ENCODE measurements around the gene DNAH2.

The DNAH2 gene

DNA sequence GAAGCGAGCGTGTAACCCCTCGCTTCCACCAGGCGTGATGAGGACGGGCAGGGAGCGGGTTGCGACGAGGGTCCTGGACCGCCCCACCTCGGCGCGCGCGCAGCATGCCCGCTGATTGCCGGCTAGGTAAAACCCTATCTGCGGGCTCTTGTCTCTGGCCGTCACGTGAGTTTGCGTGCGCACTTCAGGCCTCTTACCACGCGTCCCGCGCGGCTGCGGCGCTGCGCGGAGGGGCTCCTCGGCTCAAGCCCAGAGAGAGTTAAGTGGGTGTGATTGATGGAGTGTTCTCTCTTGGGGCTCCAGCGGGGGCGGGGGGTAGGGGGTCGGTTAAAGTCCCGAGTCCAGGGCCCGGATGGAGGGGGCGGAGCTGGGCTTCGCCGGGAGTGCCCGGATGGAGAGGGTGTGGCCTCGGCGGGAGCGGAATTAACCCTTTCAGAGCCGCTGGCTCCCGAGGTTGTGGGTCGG, 124.4 kb downstream of the DNAH2 start:
- no peaks in the 10 kb centered on the region for H3K27me3 ChIP-seq (ENCODE audit: insufficient read depth, low read length)
- H3K27ac ChIP-seq (ENCODE audit: low read depth, low read length, poor library complexity, severe bottlenecking), result peak overlapping the region; percentile 97
- H4K20me1 ChIP-seq (ENCODE audit: insufficient read depth, low read length), result no peaks in the 10 kb centered on the region
- H3K4me1 ChIP-seq (ENCODE audit: insufficient read depth, low read length, severe bottlenecking), result peaks cover 57% of the 10 kb centered on the region
- H3K9me3 ChIP-seq (ENCODE audit: low read length), result no peaks in the 10 kb centered on the region
- H3K79me2 ChIP-seq (ENCODE audit: insufficient read depth, low read length), result no peaks in the 10 kb centered on the region
- H3K36me3 ChIP-seq (ENCODE audit: insufficient read depth, low read length), result peaks cover 14% of the 10 kb centered on the region
- H3F3A ChIP-seq (ENCODE audit: insufficient read depth, low read length), result peaks cover 10% of the 10 kb centered on the region; the same call in 1 of the 2 replicates
- no peaks in the 10 kb centered on the region for H3K9me2 ChIP-seq (ENCODE audit: low read depth, low read length)
- peak overlapping the region; percentile 97 for H3K9ac ChIP-seq (ENCODE audit: low read length)
- no peak for TF ChIP-seq EZH2 (IDR thresholded peaks at IDR 0.05; ENCODE audit: borderline replicate concordance, low read length)
- TF ChIP-seq, protein P1, sequence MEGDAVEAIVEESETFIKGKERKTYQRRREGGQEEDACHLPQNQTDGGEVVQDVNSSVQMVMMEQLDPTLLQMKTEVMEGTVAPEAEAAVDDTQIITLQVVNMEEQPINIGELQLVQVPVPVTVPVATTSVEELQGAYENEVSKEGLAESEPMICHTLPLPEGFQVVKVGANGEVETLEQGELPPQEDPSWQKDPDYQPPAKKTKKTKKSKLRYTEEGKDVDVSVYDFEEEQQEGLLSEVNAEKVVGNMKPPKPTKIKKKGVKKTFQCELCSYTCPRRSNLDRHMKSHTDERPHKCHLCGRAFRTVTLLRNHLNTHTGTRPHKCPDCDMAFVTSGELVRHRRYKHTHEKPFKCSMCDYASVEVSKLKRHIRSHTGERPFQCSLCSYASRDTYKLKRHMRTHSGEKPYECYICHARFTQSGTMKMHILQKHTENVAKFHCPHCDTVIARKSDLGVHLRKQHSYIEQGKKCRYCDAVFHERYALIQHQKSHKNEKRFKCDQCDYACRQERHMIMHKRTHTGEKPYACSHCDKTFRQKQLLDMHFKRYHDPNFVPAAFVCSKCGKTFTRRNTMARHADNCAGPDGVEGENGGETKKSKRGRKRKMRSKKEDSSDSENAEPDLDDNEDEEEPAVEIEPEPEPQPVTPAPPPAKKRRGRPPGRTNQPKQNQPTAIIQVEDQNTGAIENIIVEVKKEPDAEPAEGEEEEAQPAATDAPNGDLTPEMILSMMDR (IDR thresholded peaks at IDR 0.05; ENCODE audit: low read length), result no peak
- H3K4me2 ChIP-seq (ENCODE audit: low read length), result peak overlapping the region; percentile 95
- H3K4me3 ChIP-seq (ENCODE audit: low read depth, low read length, poor library complexity, severe bottlenecking), result peak overlapping the region; percentile 88
- no peak overlapping the region for H2AFZ ChIP-seq (ENCODE audit: low read length)

DNA sequence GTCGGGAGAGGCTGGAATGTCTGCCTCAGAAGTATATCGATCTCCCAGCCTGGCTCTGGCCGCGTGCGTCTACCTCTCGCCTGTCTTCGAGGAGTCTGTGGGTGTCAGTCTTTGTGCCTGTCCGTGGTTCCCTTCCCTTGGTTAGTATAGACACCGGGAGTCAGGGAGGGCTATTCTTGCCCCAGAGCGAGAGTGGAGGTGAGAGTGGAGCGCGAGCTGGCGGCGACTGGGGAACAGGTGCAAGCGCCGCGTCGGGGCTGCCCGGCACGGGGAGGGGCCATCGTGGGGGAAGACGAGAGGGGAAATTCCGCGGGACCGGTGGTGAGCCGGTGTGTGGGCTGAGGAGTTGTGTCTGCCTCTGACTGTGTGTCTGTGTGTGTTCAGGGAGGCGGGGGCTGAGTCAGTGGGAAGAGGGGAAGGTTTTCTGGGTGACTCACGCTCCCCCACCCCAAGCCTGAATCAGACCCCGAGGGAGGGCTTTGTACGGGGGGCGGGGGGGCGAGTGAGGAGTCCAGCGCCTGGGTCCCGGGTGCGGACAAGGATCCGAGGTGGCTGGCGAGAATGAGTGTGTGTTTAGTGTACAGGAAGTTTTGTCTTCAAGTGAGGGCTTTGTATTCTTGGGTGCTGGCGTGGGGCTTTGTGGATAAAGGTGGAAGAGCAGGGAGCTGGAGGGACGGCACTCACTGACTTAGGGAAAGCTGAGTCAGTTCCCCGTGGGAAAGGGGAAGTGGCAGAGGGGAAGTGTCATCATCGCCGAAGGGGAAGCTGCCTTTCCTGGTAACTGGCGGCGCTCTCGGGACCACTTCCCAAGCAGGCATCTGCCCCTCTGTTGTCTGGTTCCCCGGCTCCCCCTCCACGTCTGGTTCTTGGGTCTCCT, 125.1 kb downstream of the DNAH2 start:
- peaks cover 20% of the 10 kb centered on the region for H3K36me3 ChIP-seq (ENCODE audit: insufficient read depth, low read length)
- H3F3A ChIP-seq (ENCODE audit: insufficient read depth, low read length), result peaks cover 10% of the 10 kb centered on the region; the same call in 1 of the 2 replicates
- no peaks in the 10 kb centered on the region for H3K9me2 ChIP-seq (ENCODE audit: low read depth, low read length)
- H3K27ac ChIP-seq (ENCODE audit: low read depth, low read length, poor library complexity, severe bottlenecking), result peak overlapping the region; percentile 97
- no peak for TF ChIP-seq EZH2 (IDR thresholded peaks at IDR 0.05; ENCODE audit: borderline replicate concordance, low read length)
- TF ChIP-seq, protein P1 (IDR thresholded peaks at IDR 0.05; ENCODE audit: low read length), result no peak
- H3K9me3 ChIP-seq (ENCODE audit: low read length), result no peaks in the 10 kb centered on the region
- H4K20me1 ChIP-seq (ENCODE audit: insufficient read depth, low read length), result no peaks in the 10 kb centered on the region
- H3K4me1 ChIP-seq (ENCODE audit: insufficient read depth, low read length, severe bottlenecking), result peaks cover 50% of the 10 kb centered on the region
- H3K79me2 ChIP-seq (ENCODE audit: insufficient read depth, low read length), result no peaks in the 10 kb centered on the region
- H3K9ac ChIP-seq (ENCODE audit: low read length), result peak overlapping the region; percentile 97
- H3K4me3 ChIP-seq (ENCODE audit: low read depth, low read length, poor library complexity, severe bottlenecking), result peak overlapping the region; percentile 88
- H3K4me2 ChIP-seq (ENCODE audit: low read length), result peak overlapping the region; percentile 95
- no peak overlapping the region for H2AFZ ChIP-seq (ENCODE audit: low read length)
- H3K27me3 ChIP-seq (ENCODE audit: insufficient read depth, low read length), result no peaks in the 10 kb centered on the region

DNA sequence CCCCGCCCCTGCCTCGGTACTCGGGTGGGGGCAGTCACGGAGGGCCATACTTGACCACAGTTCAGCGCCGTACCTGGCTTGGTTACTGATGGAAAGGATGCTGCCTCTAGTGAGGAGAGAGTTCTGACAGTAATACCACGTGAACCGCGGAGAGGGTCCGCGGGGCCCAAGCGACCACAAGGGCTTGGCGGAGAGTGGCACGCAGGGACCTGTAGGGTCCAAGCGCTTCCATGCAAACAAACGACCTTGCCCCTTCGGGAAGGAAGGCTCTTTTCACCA, 125.7 kb downstream of the DNAH2 start:
- Histone ChIP-seq H3K9ac (ENCODE audit: low read length) (peak overlapping the region; percentile 97), H3F3A (ENCODE audit: insufficient read depth, low read length) (peaks cover 10% of the 10 kb centered on the region; the same call in 1 of the 2 replicates), H3K4me2 (ENCODE audit: low read length) (peak overlapping the region; percentile 95), H3K27me3 (ENCODE audit: insufficient read depth, low read length) (no peaks in the 10 kb centered on the region), H3K9me2 (ENCODE audit: low read depth, low read length) (no peaks in the 10 kb centered on the region), H3K9me3 (ENCODE audit: low read length) (no peaks in the 10 kb centered on the region), H3K27ac (ENCODE audit: low read depth, low read length, poor library complexity, severe bottlenecking) (peak overlapping the region; percentile 97), H3K4me3 (ENCODE audit: low read depth, low read length, poor library complexity, severe bottlenecking) (peak overlapping the region; percentile 88), H3K79me2 (ENCODE audit: insufficient read depth, low read length) (no peaks in the 10 kb centered on the region), H3K4me1 (ENCODE audit: insufficient read depth, low read length, severe bottlenecking) (peaks cover 47% of the 10 kb centered on the region), H2AFZ (ENCODE audit: low read length) (no peak overlapping the region), H4K20me1 (ENCODE audit: insufficient read depth, low read length) (no peaks in the 10 kb centered on the region), H3K36me3 (ENCODE audit: insufficient read depth, low read length) (peaks cover 23% of the 10 kb centered on the region)
- TF ChIP-seq EZH2 (IDR thresholded peaks at IDR 0.05; ENCODE audit: borderline replicate concordance, low read length), result no peak
- TF ChIP-seq, protein P1 (IDR thresholded peaks at IDR 0.05; ENCODE audit: low read length), result peak; percentile 1; the same call in 1 of the 2 replicates
